ENCODE measurements around the gene ZNF581.
A peak's percentile ranks its signal among the peaks of the same experiment; 100 is the strongest.

ZNF581 gene

GRCh38 chr19:55611300-55611982 is 32.0 kb upstream of the ZNF581 start:
- DNase-seq (ENCODE audit: insufficient read length, low spot score) (no peak), FAIRE-seq (no peak)

DNA sequence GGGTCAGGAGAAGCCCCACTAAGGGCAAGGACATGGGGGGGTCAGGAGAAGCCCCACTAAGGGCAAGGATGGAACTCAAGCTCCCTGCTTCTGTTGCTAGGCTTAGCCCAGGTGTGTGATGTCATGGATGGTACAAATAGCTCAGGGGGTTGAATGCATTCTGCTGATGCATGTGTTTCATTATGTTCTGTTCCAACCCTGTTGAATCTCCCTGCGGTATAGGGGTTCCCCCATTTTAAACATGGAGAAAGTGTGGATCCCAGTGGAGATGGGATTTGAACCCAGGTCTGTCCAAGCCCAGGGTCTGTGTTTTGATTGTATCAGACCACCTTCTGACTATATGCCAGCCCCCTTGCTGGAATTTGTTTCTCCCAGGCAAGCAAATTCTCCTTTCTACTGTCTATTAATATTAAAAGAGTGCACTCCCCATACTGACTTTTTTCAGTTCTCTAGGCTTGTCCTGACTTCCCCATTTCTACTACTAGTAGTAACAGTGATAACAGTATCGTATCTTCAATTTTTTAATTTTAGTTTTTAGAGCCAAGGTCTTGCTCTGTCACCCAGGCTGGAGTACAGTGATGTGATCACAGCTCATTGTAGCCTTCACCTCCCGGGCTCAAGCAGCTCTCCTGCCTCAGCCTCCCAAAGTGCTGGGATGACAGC is 31.3 kb upstream of the ZNF581 start:
- no peak for FAIRE-seq

GRCh38 chr19:55613396-55613795 is 30.1 kb upstream of the ZNF581 start:
- no peak for DNase-seq (ENCODE audit: insufficient read length, low spot score)
- no peak for FAIRE-seq

More for the DNA sequence above, 31.3 kb upstream of the ZNF581 start:
- no peak for DNase-seq (ENCODE audit: insufficient read length, low spot score)

DNA sequence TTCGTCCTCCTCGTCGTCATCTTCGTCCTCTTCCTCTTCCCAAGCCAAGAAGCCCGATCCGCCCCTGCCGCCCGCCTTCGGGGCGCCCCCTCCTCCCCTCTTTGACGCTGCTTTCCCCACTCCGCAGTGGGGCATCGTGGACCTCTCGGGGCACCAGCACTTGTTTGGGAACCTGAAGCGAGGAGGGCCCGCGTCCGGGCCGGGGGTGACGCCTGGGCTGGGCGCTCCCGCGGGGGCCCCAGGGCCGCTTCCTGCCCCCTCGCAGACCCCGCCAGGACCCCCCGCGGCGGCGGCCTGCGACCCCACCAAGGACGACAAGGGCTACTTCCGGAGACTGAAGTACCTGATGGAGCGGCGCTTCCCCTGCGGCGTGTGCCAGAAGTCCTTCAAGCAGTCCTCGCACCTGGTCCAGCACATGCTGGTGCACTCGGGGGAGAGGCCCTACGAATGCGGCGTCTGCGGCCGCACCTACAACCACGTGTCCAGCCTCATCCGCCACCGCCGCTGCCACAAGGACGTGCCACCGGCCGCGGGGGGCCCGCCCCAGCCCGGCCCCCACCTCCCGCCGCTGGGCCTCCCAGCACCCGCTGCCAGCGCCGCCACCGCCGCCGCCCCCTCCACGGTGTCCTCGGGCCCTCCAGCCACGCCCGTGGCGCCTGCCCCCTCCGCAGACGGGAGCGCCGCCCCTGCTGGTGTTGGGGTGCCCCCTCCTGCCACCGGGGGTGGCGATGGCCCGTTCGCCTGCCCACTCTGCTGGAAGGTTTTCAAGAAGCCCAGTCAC is 29.3 kb upstream of the ZNF581 start:
- FAIRE-seq: no peak
- no peak for DNase-seq (ENCODE audit: insufficient read length, low spot score)

- no peak for FAIRE-seq
- DNase-seq (ENCODE audit: insufficient read length, low spot score): no peak
Measured at GRCh38 chr19:55614711-55615542, 28.5 kb upstream of the ZNF581 start.

- DNase-seq (ENCODE audit: insufficient read length, low spot score) (no peak), FAIRE-seq (no peak)
Measured at GRCh38 chr19:55615543-55616394, 27.7 kb upstream of the ZNF581 start.

GRCh38 chr19:55616395-55616875 is 27.0 kb upstream of the ZNF581 start:
- no peak for DNase-seq (ENCODE audit: insufficient read length, low spot score)
- FAIRE-seq: no peak

GRCh38 chr19:55617426-55617825 is 26.0 kb upstream of the ZNF581 start:
- DNase-seq (ENCODE audit: insufficient read length, low spot score): no peak
- FAIRE-seq: no peak

DNA sequence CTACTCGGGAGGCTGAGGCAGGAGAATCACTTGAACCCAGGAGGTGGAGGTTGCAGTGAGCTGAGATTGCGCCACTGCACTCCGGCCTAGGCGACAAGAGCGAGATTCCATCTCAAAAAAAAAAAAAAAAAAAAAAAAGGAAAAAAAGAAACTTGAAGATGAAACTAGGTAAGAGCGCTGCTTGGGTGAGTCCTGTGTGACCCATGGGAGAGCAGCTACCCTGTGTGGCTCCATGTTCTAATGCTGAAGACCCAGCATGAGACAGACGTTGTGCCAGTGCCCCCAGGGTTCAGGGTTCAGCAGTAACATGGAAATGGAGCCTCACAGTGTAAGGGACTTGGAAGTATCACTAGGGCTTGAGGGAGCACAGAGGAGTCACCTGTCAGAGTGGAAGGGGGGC is 25.0 kb upstream of the ZNF581 start:
- no peak for FAIRE-seq
- no peak for DNase-seq (ENCODE audit: insufficient read length, low spot score)

DNA sequence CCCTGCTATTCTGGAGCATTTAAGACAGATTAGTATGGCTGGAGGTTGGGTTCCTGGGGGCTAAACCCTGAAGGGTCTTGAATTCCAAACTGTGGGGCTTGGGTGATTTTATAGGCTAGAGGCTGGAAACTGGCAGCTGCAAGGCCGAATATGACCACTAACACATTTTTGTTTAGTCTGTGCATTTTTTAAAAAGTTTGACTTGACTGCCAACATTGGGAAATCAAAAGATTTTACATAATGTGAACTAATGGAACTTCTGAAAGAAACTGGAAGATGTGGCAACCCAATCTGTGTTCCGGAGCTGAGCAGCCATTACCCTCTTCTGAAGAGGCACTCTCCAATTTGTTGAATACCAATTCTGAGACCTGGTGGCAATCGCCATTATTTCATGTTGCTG is 24.2 kb upstream of the ZNF581 start:
- FAIRE-seq: no peak

DNA sequence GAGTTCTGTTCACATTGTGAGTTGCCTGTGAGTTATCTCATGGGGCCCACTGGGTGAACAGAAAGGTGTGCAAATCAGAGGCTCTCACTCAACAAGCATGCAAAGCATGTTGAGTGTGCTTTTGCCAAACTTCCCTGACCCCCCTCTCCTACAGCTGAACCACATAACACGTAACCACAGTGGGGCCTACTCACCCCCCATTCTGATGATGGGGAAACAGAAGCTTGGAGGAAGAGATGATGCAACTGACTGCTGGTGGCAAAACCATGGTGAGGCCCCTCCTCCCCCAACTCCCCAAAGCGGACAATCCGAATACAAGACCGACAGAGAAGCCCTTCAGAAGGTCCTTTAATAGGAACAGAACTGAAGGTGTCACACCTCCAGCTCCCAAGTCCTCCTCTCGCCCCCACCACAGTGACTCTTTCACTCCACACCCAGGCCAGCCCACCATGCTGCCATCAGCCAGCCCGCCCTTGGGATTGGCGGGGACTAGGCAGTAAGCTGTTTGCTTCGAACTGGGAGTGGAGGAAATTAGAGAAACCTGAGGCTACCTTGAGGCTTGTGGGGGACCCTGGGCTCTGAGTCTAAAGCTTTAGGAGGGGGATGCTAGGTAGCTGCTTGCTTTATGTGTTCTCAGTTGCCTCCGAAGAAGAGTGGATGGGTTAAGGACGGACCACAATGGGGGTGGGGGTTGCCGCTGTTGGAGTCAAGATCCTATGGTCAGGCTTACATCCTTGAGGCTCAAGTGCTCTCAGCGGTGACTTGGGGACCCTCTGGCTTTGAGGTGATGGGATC is 22.8 kb upstream of the ZNF581 start:
- DNase-seq (ENCODE audit: insufficient read length, low spot score): no peak
- no peak for FAIRE-seq

More for the DNA sequence above, 24.2 kb upstream of the ZNF581 start:
- no peak for DNase-seq (ENCODE audit: insufficient read length, low spot score)

- FAIRE-seq (no peak), DNase-seq (ENCODE audit: insufficient read length, low spot score) (no peak)
Measured at GRCh38 chr19:55621205-55621672, 22.2 kb upstream of the ZNF581 start.

GRCh38 chr19:55621673-55622231 is 21.7 kb upstream of the ZNF581 start:
- DNase-seq (ENCODE audit: insufficient read length, low spot score) (no peak), FAIRE-seq (no peak)

GRCh38 chr19:55622242-55622969 is 21.0 kb upstream of the ZNF581 start:
- DNase-seq (ENCODE audit: insufficient read length, low spot score): no peak
- FAIRE-seq: no peak

- FAIRE-seq (no peak), DNase-seq (ENCODE audit: insufficient read length, low spot score) (no peak)
Measured at GRCh38 chr19:55623130-55623529, 20.3 kb upstream of the ZNF581 start.

- DNase-seq (ENCODE audit: insufficient read length, low spot score) (no peak), FAIRE-seq (no peak)
Measured at GRCh38 chr19:55623561-55623960, 19.9 kb upstream of the ZNF581 start.

DNA sequence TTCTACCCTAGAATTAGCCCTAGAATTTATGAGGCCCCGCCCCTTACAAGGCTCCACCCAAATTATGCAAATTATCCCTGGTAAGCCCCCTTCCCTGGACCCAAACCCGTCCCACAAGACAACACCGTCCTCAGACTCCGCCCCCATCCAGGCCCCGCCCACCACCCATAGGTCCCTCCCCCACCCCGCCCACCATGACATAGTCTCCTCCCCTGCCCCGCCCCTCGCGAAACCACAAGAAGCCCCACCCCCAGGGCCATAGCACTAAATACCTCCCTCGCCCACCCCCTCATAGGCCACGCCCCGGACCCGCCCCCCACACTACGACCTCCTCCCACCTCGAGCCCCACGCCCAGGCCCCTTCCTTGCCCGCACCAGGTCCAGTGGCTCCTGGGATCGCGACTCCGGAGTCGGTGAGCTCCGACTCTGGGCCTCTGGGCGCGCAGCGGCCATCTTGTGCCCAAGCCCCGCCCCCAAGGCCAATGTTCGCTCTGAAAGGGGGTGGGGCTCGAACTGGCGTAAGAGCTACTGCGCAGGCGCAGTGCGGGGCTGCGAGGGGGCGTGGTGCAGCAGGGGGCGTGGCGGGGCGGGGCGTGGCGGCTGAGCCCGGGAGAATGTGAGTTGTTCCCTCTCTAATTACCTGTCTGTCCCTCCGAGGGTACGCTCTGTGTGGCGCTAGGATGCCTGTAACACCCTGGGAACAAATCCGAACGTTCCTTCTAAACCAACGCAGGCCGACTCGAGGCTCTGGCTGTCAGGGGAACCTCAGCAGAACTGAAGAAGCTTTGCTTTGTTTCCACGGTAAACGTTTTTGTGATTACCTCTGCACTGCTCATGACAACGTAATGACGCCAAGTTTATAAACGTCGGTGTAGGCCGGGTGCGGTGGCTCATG is 19.1 kb upstream of the ZNF581 start, which contains the start of gene ZNF784:
ZNF784 (minus strand) TSS at position 458 of the 895 bp plus-strand sequence; CDS start at position 453, 5 bp downstream.
- peak; percentile 98 for FAIRE-seq
- peak; percentile 93 for DNase-seq (ENCODE audit: insufficient read length, low spot score)
